HG03469 (cell line): ENCODE data around the gene REV1.
"Not testable (repeated sequence)": the region's sequence is repeated elsewhere in the genome, so short reads cannot be mapped to it uniquely, and the experiment has no call there.

Source experiments
- ATAC-seq: cut with Tn5 transposase; IDR thresholded peaks from one replicate; pipeline ENCODE4 v1.9.1; 2021; ENCODE audit warnings: mild to moderate bottlenecking, moderate library complexity, moderate number of reproducible peaks; ENCODE audit not compliant: unreplicated experiment

The REV1 gene

GRCh38 chr2:99487906-99488305, 1.9 kb downstream of the REV1 start:
- ATAC-seq = no peak

GRCh38 chr2:99485824-99486223, 4.0 kb downstream of the REV1 start:
- ATAC-seq = no peak

- no peak for ATAC-seq
Measured at GRCh38 chr2:99485411-99485810, 4.4 kb downstream of the REV1 start.

- ATAC-seq = no peak
Measured at GRCh38 chr2:99484205-99484604, 5.6 kb downstream of the REV1 start.

GRCh38 chr2:99481941-99482340, 7.9 kb downstream of the REV1 start:
- ATAC-seq = no peak

- no peak for ATAC-seq
Measured at GRCh38 chr2:99481527-99481926, 8.3 kb downstream of the REV1 start.

GRCh38 chr2:99480390-99480789, 9.4 kb downstream of the REV1 start:
- no peak for ATAC-seq

- ATAC-seq = no peak
Measured at GRCh38 chr2:99478632-99479031, 11.2 kb downstream of the REV1 start.

GRCh38 chr2:99477054-99477453, 12.8 kb downstream of the REV1 start:
- ATAC-seq = no peak

GRCh38 chr2:99476629-99477028, 13.2 kb downstream of the REV1 start:
- ATAC-seq = no peak

- not testable (repeated sequence) for ATAC-seq
Measured at GRCh38 chr2:99475095-99475494, 14.7 kb downstream of the REV1 start.

- no peak for ATAC-seq
Measured at GRCh38 chr2:99473518-99474083, 16.2 kb downstream of the REV1 start.

GRCh38 chr2:99472600-99472960, 17.2 kb downstream of the REV1 start:
- no peak for ATAC-seq

GRCh38 chr2:99471654-99472599, 17.9 kb downstream of the REV1 start:
- ATAC-seq = no peak

GRCh38 chr2:99470957-99471356, 18.9 kb downstream of the REV1 start:
- ATAC-seq = no peak

GRCh38 chr2:99470459-99470858, 19.4 kb downstream of the REV1 start:
- ATAC-seq = not testable (repeated sequence)

- no peak for ATAC-seq
Measured at GRCh38 chr2:99469394-99469793, 20.4 kb downstream of the REV1 start.

GRCh38 chr2:99468155-99468554, 21.7 kb downstream of the REV1 start:
- no peak for ATAC-seq

GRCh38 chr2:99467390-99467789, 22.4 kb downstream of the REV1 start:
- ATAC-seq = no peak

GRCh38 chr2:99461828-99462483, 27.9 kb downstream of the REV1 start:
- ATAC-seq = no peak

- no peak for ATAC-seq
Measured at GRCh38 chr2:99458529-99458928, 31.3 kb downstream of the REV1 start.

- ATAC-seq = no peak
Measured at GRCh38 chr2:99451686-99452085, 38.1 kb downstream of the REV1 start.
